ENCODE measurements around the gene FRMD8. TPM values are rescaled to one million over a fixed set of nuclear protein-coding genes. Genes with fewer than 3 reads are reported as not detected.

Gene FRMD8
- total RNA-seq, 1 donor from 2014 or later = 27.3 TPM

DNA sequence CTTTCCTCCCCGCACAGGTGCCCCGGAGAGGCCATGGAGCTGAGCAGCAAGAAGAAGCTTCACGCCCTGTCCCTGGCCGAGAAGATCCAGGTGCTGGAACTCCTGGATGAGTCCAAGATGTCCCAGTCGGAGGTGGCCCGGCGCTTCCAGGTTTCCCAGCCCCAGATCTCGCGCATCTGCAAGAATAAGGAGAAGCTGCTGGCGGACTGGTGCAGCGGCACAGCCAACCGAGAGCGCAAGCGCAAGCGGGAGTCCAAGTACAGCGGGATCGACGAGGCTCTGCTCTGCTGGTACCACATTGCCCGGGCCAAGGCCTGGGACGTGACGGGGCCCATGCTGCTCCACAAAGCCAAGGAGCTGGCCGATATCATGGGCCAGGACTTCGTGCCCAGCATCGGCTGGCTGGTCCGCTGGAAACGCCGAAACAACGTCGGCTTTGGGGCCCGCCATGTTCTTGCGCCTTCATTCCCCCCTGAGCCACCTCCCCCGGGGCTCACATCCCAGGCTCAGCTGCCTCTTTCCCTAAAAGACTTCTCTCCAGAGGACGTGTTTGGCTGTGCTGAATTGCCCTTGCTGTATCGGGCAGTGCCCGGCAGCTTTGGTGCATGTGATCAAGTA lies 30.6 kb upstream of the FRMD8 start:
- peak overlapping the region; percentile 26 for H3K27ac Mint-ChIP-seq
- peak overlapping the region; percentile 87 for H3K4me3 Mint-ChIP-seq (ENCODE audit: low read depth)
- TF ChIP-seq, protein P1, sequence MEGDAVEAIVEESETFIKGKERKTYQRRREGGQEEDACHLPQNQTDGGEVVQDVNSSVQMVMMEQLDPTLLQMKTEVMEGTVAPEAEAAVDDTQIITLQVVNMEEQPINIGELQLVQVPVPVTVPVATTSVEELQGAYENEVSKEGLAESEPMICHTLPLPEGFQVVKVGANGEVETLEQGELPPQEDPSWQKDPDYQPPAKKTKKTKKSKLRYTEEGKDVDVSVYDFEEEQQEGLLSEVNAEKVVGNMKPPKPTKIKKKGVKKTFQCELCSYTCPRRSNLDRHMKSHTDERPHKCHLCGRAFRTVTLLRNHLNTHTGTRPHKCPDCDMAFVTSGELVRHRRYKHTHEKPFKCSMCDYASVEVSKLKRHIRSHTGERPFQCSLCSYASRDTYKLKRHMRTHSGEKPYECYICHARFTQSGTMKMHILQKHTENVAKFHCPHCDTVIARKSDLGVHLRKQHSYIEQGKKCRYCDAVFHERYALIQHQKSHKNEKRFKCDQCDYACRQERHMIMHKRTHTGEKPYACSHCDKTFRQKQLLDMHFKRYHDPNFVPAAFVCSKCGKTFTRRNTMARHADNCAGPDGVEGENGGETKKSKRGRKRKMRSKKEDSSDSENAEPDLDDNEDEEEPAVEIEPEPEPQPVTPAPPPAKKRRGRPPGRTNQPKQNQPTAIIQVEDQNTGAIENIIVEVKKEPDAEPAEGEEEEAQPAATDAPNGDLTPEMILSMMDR (IDR thresholded peaks at IDR 0.05; ENCODE audit: unreplicated experiment) = no peak
- no peaks in the 10 kb centered on the region for H3K27me3 Mint-ChIP-seq
- no peak for DNase-seq (ENCODE audit: low spot score, unreplicated experiment)
- H3K36me3 Mint-ChIP-seq (ENCODE audit: insufficient read depth) = peaks cover 6% of the 10 kb centered on the region
- H3K9me3 Mint-ChIP-seq (ENCODE audit: low read depth) = no peaks in the 10 kb centered on the region
- peaks cover 21% of the 10 kb centered on the region for H3K4me1 Mint-ChIP-seq (ENCODE audit: low read depth)

DNA sequence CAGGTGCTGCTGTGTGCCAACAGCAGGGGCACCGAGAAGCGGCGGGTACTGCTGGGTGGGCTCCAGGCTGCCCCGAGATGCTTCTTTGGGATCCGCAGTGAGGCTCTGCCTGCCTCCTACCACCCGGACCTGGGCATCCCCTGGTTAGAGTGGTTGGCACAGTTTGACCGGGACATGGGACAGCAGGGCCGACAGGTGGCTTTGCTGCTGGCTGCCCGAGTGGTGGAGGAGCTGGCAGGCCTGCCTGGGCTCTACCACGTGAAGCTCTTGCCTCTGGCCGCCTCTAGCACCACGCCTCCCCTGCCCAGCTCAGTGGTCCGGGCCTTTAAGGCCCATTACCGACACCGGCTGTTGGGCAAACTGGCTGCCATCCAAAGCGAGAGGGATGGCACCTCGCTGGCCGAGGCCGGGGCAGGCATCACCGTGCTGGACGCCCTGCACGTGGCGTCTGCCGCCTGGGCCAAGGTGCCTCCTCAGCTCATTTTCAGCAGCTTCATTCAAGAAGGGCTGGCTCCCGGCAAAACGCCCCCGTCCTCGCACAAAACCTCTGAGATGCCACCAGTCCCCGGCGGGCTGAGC lies 30.0 kb upstream of the FRMD8 start:
- Mint-ChIP-seq H3K27ac (no peak overlapping the region), H3K4me1 (ENCODE audit: low read depth) (peaks cover 21% of the 10 kb centered on the region), H3K9me3 (ENCODE audit: low read depth) (no peaks in the 10 kb centered on the region), H3K27me3 (no peaks in the 10 kb centered on the region), H3K4me3 (ENCODE audit: low read depth) (peak overlapping the region; percentile 57), H3K36me3 (ENCODE audit: insufficient read depth) (peaks cover 6% of the 10 kb centered on the region)
- DNase-seq (ENCODE audit: low spot score, unreplicated experiment) = no peak
- TF ChIP-seq, protein P1 (IDR thresholded peaks at IDR 0.05; ENCODE audit: unreplicated experiment) = no peak

DNA sequence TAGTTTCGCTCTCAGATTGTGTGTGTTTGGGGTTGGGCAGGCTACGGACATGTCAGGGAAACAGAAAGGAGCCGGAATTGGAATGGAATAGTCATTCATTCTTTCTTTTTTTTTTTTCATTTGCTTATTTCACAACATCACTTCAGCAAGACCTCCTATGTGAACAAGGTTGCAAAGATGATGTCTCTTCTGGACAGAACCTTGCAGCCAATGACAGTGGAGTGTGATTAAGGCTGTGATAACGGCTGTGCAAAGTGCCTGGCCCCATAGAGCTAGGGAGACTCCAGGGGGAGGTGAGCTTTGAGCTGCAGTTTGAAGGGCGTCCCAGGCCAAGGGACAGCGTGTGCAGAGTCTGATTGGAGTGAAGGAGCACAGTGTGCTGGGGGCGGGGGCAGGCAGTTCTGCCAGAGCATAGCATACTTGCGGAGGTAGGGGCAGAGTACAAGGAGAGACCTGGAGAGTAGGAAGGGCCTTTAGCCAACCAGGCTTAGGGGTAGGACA lies 28.5 kb upstream of the FRMD8 start:
- Mint-ChIP-seq H3K27ac (no peak overlapping the region), H3K36me3 (ENCODE audit: insufficient read depth) (no peaks in the 10 kb centered on the region), H3K27me3 (no peaks in the 10 kb centered on the region), H3K4me1 (ENCODE audit: low read depth) (peaks cover 21% of the 10 kb centered on the region), H3K4me3 (ENCODE audit: low read depth) (no peak overlapping the region), H3K9me3 (ENCODE audit: low read depth) (no peaks in the 10 kb centered on the region)
- TF ChIP-seq, protein P1 (IDR thresholded peaks at IDR 0.05; ENCODE audit: unreplicated experiment) = no peak
- no peak for DNase-seq (ENCODE audit: low spot score, unreplicated experiment)

DNA sequence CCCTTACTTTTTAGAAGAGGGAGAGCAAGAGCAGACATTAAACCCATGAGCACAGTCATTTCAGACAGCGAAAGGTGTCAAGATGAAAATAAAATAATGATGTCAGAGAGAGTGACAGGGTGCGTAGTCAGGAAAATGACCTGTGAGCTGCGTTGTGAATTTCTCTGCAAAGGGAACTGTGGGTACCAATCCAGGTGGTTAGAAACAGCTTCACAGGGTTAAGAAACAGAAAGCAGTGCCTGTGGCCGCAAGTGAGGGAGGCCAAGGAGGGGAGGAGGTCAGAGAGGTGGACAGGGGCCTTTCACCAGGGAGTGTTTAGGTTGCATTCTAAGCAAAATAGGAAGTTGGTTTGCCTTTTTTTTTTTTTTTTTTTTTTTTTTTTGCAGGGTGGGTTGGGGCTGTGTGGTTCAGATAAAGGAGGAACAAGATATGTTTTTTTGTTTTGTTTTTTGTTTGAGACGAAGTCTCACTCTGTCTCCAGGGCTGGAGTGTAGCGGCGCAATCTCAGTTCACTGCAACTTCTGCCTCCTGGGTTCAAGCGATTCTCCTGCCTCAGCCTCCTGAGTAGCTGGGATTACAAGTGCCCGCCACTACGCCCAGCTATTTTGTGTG lies 24.0 kb upstream of the FRMD8 start:
- Mint-ChIP-seq H3K36me3 (ENCODE audit: insufficient read depth) (no peaks in the 10 kb centered on the region), H3K27me3 (no peaks in the 10 kb centered on the region), H3K27ac (no peak overlapping the region), H3K9me3 (ENCODE audit: low read depth) (no peaks in the 10 kb centered on the region), H3K4me1 (ENCODE audit: low read depth) (peaks cover 20% of the 10 kb centered on the region), H3K4me3 (ENCODE audit: low read depth) (no peak overlapping the region)
- TF ChIP-seq, protein P1 (IDR thresholded peaks at IDR 0.05; ENCODE audit: unreplicated experiment) = no peak
- no peak for DNase-seq (ENCODE audit: low spot score, unreplicated experiment)

DNA sequence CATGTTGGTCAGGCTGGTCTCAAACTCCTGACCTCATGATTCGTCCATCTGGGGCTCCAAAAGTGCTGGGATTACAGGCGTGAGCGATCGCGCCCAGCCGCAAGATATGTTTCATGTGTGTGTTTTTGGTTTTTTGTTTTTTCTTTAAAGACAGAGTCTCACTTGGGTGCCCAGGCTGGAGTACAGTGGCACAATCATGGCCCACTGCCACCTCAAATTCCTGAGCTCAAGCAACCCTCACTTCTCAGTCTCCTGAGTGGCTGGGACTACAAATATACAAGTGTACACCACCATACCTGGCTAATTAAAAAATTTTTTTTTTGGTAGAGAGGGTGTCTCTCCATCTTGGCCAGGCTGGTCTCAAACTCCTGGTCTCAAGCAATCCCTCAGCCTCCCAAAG lies 23.5 kb upstream of the FRMD8 start:
- no peak overlapping the region for H3K27ac Mint-ChIP-seq

More for the DNA sequence above, 23.5 kb upstream of the FRMD8 start:
- no peaks in the 10 kb centered on the region for H3K36me3 Mint-ChIP-seq (ENCODE audit: insufficient read depth)
- no peaks in the 10 kb centered on the region for H3K9me3 Mint-ChIP-seq (ENCODE audit: low read depth)
- no peak for DNase-seq (ENCODE audit: low spot score, unreplicated experiment)
- H3K4me1 Mint-ChIP-seq (ENCODE audit: low read depth) = peaks cover 17% of the 10 kb centered on the region
- H3K4me3 Mint-ChIP-seq (ENCODE audit: low read depth) = no peak overlapping the region
- TF ChIP-seq, protein P1 (IDR thresholded peaks at IDR 0.05; ENCODE audit: unreplicated experiment) = no peak
- no peaks in the 10 kb centered on the region for H3K27me3 Mint-ChIP-seq

Data from progenitor cell of endocrine pancreas (in vitro differentiated cells).